ENCODE data around the gene ITPRID1. TPM values are rescaled to one million over a fixed set of nuclear protein-coding genes. Genes with fewer than 3 reads are reported as not detected.

ITPRID1 gene
- total and polyA plus RNA-seq, 4 experiments from 2014 or later, result not detected

- Histone ChIP-seq H3K27ac (ENCODE audit: low read depth, low read length) (no peak overlapping the region), H3K4me1 (ENCODE audit: insufficient read depth, low read length) (no peaks in the 10 kb centered on the region), H3K36me3 (ENCODE audit: insufficient read depth, low read length) (no peaks in the 10 kb centered on the region), H3K4me3 (ENCODE audit: low read length in 2 of 2) (no peak overlapping the region), H3K9me3 (ENCODE audit: control insufficient read depth in 1 of 2, low read length in 2 of 2) (no peaks in the 10 kb centered on the region), H3K27me3 (ENCODE audit: insufficient read depth, low read length) (no peaks in the 10 kb centered on the region)
- Mint-ChIP-seq H3K27me3 (no peaks in the 10 kb centered on the region), H3K36me3 (no peaks in the 10 kb centered on the region), H3K4me3 (no peak overlapping the region), H3K4me1 (no peaks in the 10 kb centered on the region), H3K9me3 (peaks cover 0 to 5% (median under 1%) of the 10 kb centered on the region in 8 donors), H3K27ac (no peak overlapping the region)
- POLR2A ChIA-PET (ENCODE audit: partially characterized antibody), result no interaction called here
- CTCF ChIA-PET (ENCODE audit: partially characterized antibody), result no interaction called here
- intact Hi-C loops (cut with micrococcal nuclease), result no loop called here
- DNase-seq, result no peak
Observed at GRCh38 chr7:31569528-31569927, 55.6 kb downstream of the ITPRID1 start.

GRCh38 chr7:31583526-31583925, 69.6 kb downstream of the ITPRID1 start:
- Mint-ChIP-seq H3K27me3 (no peaks in the 10 kb centered on the region), H3K9me3 (peaks cover 0 to 13% (median 2%) of the 10 kb centered on the region in 8 donors), H3K4me1 (no peaks in the 10 kb centered on the region), H3K27ac (no peak overlapping the region), H3K36me3 (no peaks in the 10 kb centered on the region), H3K4me3 (no peak overlapping the region)
- intact Hi-C loops (cut with micrococcal nuclease), result no loop called here
- no peaks in the 10 kb centered on the region for H3K9me3 ChIP-seq (ENCODE audit: control insufficient read depth in 1 of 2, low read length in 2 of 2)
- CTCF ChIA-PET (ENCODE audit: partially characterized antibody), result no interaction called here
- no peaks in the 10 kb centered on the region for H3K4me1 ChIP-seq (ENCODE audit: insufficient read depth, low read length)
- H3K36me3 ChIP-seq (ENCODE audit: insufficient read depth, low read length), result no peaks in the 10 kb centered on the region
- no peak overlapping the region for H3K4me3 ChIP-seq (ENCODE audit: low read length in 2 of 2)
- H3K27ac ChIP-seq (ENCODE audit: low read depth, low read length), result no peak overlapping the region
- POLR2A ChIA-PET (ENCODE audit: partially characterized antibody), result no interaction called here
- no peaks in the 10 kb centered on the region for H3K27me3 ChIP-seq (ENCODE audit: insufficient read depth, low read length)
- no peak for DNase-seq

DNA sequence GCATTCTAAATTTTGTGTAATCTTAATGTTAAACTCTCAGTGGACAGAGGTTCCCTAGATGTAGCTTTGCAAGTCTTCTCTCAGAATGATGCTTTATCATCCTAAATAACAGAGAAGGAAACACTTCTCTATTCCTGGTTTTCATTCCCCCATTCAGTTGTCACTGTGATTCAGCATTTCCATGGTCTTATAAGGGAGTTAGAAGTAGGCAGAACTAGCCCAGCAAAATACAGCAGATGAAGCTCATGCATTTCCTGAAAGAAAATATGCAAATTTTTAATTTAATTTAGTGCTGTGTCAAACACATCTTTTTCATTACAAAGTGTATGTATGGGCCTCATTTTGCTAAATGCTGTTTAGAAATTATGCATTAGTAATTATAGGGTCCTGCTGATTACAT, 70.1 kb downstream of the ITPRID1 start:
- Mint-ChIP-seq H3K27me3 (no peaks in the 10 kb centered on the region), H3K9me3 (peaks cover 0 to 13% (median 2%) of the 10 kb centered on the region in 8 donors), H3K36me3 (no peaks in the 10 kb centered on the region), H3K4me3 (no peak overlapping the region), H3K27ac (no peak overlapping the region), H3K4me1 (no peaks in the 10 kb centered on the region)
- Histone ChIP-seq H3K36me3 (ENCODE audit: insufficient read depth, low read length) (no peaks in the 10 kb centered on the region), H3K9me3 (ENCODE audit: control insufficient read depth in 1 of 2, low read length in 2 of 2) (no peaks in the 10 kb centered on the region), H3K4me3 (ENCODE audit: low read length in 2 of 2) (no peak overlapping the region), H3K4me1 (ENCODE audit: insufficient read depth, low read length) (no peaks in the 10 kb centered on the region), H3K27ac (ENCODE audit: low read depth, low read length) (no peak overlapping the region), H3K27me3 (ENCODE audit: insufficient read depth, low read length) (no peaks in the 10 kb centered on the region)
- ChIA-PET POLR2A (ENCODE audit: partially characterized antibody) (no interaction called here), CTCF (ENCODE audit: partially characterized antibody) (no interaction called here)
- no peak for DNase-seq
- intact Hi-C loops (cut with micrococcal nuclease), result no loop called here

GRCh38 chr7:31595390-31595789, 81.5 kb downstream of the ITPRID1 start:
- no peaks in the 10 kb centered on the region for H3K27me3 ChIP-seq (ENCODE audit: insufficient read depth, low read length)
- intact Hi-C loops (cut with micrococcal nuclease), result no loop called here
- no peak overlapping the region for H3K4me3 Mint-ChIP-seq
- POLR2A ChIA-PET (ENCODE audit: partially characterized antibody), result no interaction called here
- H3K27me3 Mint-ChIP-seq, result no peaks in the 10 kb centered on the region
- no peaks in the 10 kb centered on the region for H3K9me3 ChIP-seq (ENCODE audit: control insufficient read depth in 1 of 2, low read length in 2 of 2)
- H3K27ac Mint-ChIP-seq, result peak overlapping the region in 1 of 7 donors; percentile 15
- CTCF ChIA-PET (ENCODE audit: partially characterized antibody), result no interaction called here
- H3K4me3 ChIP-seq (ENCODE audit: low read length in 2 of 2), result no peak overlapping the region
- H3K27ac ChIP-seq (ENCODE audit: low read depth, low read length), result no peak overlapping the region
- peaks cover 0 to 14% (median 6%) of the 10 kb centered on the region in 8 donors for H3K9me3 Mint-ChIP-seq
- H3K4me1 ChIP-seq (ENCODE audit: insufficient read depth, low read length), result no peaks in the 10 kb centered on the region
- DNase-seq, result no peak
- no peaks in the 10 kb centered on the region for H3K36me3 Mint-ChIP-seq
- H3K4me1 Mint-ChIP-seq, result no peaks in the 10 kb centered on the region
- no peaks in the 10 kb centered on the region for H3K36me3 ChIP-seq (ENCODE audit: insufficient read depth, low read length)

DNA sequence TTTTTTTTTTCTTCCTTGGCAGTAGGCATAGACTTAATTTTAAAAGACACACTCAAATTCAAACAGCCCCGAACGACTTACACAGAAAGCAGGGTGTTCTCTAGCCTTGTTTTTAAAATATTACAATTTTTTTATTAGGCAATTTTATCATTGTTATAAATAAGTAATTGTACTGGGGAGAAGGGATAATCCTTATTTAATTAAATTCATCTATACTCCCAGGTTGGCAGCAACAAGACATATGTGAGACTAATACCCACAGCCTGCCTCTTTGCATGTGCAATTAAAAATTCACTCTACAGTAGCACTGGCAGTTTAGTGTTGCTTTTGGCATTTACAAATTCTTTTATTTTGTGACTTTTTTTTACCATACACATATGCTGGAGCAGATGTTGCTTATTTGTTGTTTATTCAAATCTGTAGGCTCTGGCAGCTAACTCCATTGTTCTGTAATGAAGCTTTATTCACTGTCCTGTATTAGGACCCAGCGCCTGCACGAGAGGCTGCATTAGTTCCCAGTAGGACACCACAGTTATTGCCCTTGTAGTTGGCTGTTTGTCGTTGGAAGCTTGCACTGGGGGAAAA, 88.2 kb downstream of the ITPRID1 start:
- POLR2A ChIA-PET (ENCODE audit: partially characterized antibody), result no interaction called here
- intact Hi-C loops (cut with micrococcal nuclease), result no loop called here
- H3K36me3 ChIP-seq (ENCODE audit: insufficient read depth, low read length), result no peaks in the 10 kb centered on the region

GRCh38 chr7:31603046-31603445, 89.2 kb downstream of the ITPRID1 start:
- Mint-ChIP-seq H3K9me3 (peaks cover 0 to 9% (median 2%) of the 10 kb centered on the region in 8 donors), H3K27ac (no peak overlapping the region), H3K27me3 (no peaks in the 10 kb centered on the region), H3K4me3 (no peak overlapping the region), H3K36me3 (no peaks in the 10 kb centered on the region), H3K4me1 (no peaks in the 10 kb centered on the region)
- ChIA-PET POLR2A (ENCODE audit: partially characterized antibody) (no interaction called here), CTCF (ENCODE audit: partially characterized antibody) (no interaction called here)
- Histone ChIP-seq H3K4me1 (ENCODE audit: insufficient read depth, low read length) (no peaks in the 10 kb centered on the region), H3K4me3 (ENCODE audit: low read length in 2 of 2) (no peak overlapping the region), H3K27ac (ENCODE audit: low read depth, low read length) (no peak overlapping the region), H3K36me3 (ENCODE audit: insufficient read depth, low read length) (no peaks in the 10 kb centered on the region), H3K27me3 (ENCODE audit: insufficient read depth, low read length) (no peaks in the 10 kb centered on the region), H3K9me3 (ENCODE audit: control insufficient read depth in 1 of 2, low read length in 2 of 2) (no peaks in the 10 kb centered on the region)
- intact Hi-C loops (cut with micrococcal nuclease), result no loop called here
- DNase-seq, result no peak

More for the DNA sequence above, 88.2 kb downstream of the ITPRID1 start:
- no peaks in the 10 kb centered on the region for H3K27me3 Mint-ChIP-seq
- Histone ChIP-seq H3K9me3 (ENCODE audit: control insufficient read depth in 1 of 2, low read length in 2 of 2) (no peaks in the 10 kb centered on the region), H3K4me1 (ENCODE audit: insufficient read depth, low read length) (no peaks in the 10 kb centered on the region), H3K27ac (ENCODE audit: low read depth, low read length) (no peak overlapping the region), H3K27me3 (ENCODE audit: insufficient read depth, low read length) (no peaks in the 10 kb centered on the region), H3K4me3 (ENCODE audit: low read length in 2 of 2) (no peak overlapping the region)
- no peaks in the 10 kb centered on the region for H3K4me1 Mint-ChIP-seq
- no peak overlapping the region for H3K4me3 Mint-ChIP-seq
- CTCF ChIA-PET (ENCODE audit: partially characterized antibody), result no interaction called here
- no peak for DNase-seq
- H3K36me3 Mint-ChIP-seq, result no peaks in the 10 kb centered on the region
- peaks cover 0 to 9% (median 4%) of the 10 kb centered on the region in 8 donors for H3K9me3 Mint-ChIP-seq
- no peak overlapping the region for H3K27ac Mint-ChIP-seq

- Mint-ChIP-seq H3K9me3 (peaks cover 0 to 12% (median 0%) of the 10 kb centered on the region in 8 donors), H3K36me3 (no peaks in the 10 kb centered on the region), H3K4me1 (no peaks in the 10 kb centered on the region), H3K4me3 (no peak overlapping the region), H3K27me3 (no peaks in the 10 kb centered on the region), H3K27ac (no peak overlapping the region)
- no peaks in the 10 kb centered on the region for H3K36me3 ChIP-seq (ENCODE audit: insufficient read depth, low read length)
- H3K4me3 ChIP-seq (ENCODE audit: low read length in 2 of 2), result no peak overlapping the region
- no peak for DNase-seq
- ChIA-PET POLR2A (ENCODE audit: partially characterized antibody) (no interaction called here), CTCF (ENCODE audit: partially characterized antibody) (no interaction called here)
- H3K27me3 ChIP-seq (ENCODE audit: insufficient read depth, low read length), result no peaks in the 10 kb centered on the region
- H3K9me3 ChIP-seq (ENCODE audit: control insufficient read depth in 1 of 2, low read length in 2 of 2), result no peaks in the 10 kb centered on the region
- H3K4me1 ChIP-seq (ENCODE audit: insufficient read depth, low read length), result no peaks in the 10 kb centered on the region
- H3K27ac ChIP-seq (ENCODE audit: low read depth, low read length), result no peak overlapping the region
- intact Hi-C loops (cut with micrococcal nuclease), result no loop called here
Observed at GRCh38 chr7:31613604-31614003, 99.7 kb downstream of the ITPRID1 start.

GRCh38 chr7:31633467-31633866, 119.6 kb downstream of the ITPRID1 start:
- H3K4me1 ChIP-seq (ENCODE audit: insufficient read depth, low read length), result no peaks in the 10 kb centered on the region
- H3K36me3 ChIP-seq (ENCODE audit: insufficient read depth, low read length), result no peaks in the 10 kb centered on the region
- Mint-ChIP-seq H3K4me1 (no peaks in the 10 kb centered on the region), H3K9me3 (peaks cover 0 to 7% (median 3%) of the 10 kb centered on the region in 8 donors), H3K4me3 (no peak overlapping the region), H3K27ac (no peak overlapping the region), H3K36me3 (no peaks in the 10 kb centered on the region), H3K27me3 (no peaks in the 10 kb centered on the region)
- H3K4me3 ChIP-seq (ENCODE audit: low read length in 2 of 2), result no peak overlapping the region
- no peaks in the 10 kb centered on the region for H3K9me3 ChIP-seq (ENCODE audit: control insufficient read depth in 1 of 2, low read length in 2 of 2)
- H3K27me3 ChIP-seq (ENCODE audit: insufficient read depth, low read length), result no peaks in the 10 kb centered on the region
- no peak for DNase-seq
- ChIA-PET POLR2A (ENCODE audit: partially characterized antibody) (no interaction called here), CTCF (ENCODE audit: partially characterized antibody) (no interaction called here)
- H3K27ac ChIP-seq (ENCODE audit: low read depth, low read length), result no peak overlapping the region
- intact Hi-C loops (cut with micrococcal nuclease), result no loop called here
